HCT116 (cell line): Measurements from ENCODE around the gene WWOX. TPM values are rescaled to one million over a fixed set of nuclear protein-coding genes. Genes with fewer than 3 reads are reported as not detected.

Experiments used
- ATAC-seq: fragments of 200-7000 bp; cut with Tn5 transposase; 2 replicates; pipeline ENCODE4 v1.9.1; 2020; ENCODE audit warnings: mild to moderate bottlenecking, moderate library complexity
- BruUV-seq: library from RNA; stranded (reverse); fragments of 400-500 nt; replicated peaks from 2 replicates; lab custom pipeline; 2021; lab: Mats Ljungman, UMichigan
- CTCF ChIA-PET: fragments of 300-600 bp; sonication (Branson Sonifier 250); formaldehyde crosslinking; loops from one replicate; lab custom pipeline; 2021; ENCODE audit warnings: antibody characterized with exemption; lab: Charles Lee
- POLR2A ChIA-PET: fragments of 300-600, 350-600 bp; sonication (Branson Sonifier 250); formaldehyde crosslinking; loops from one replicate; lab custom pipeline; 2021; ENCODE audit warnings: antibody characterized with exemption; lab: Charles Lee
- RAD21 ChIA-PET, 2 experiments: fragments of 300-600 bp; sonication (Branson Sonifier 250); formaldehyde crosslinking; loops; one replicate each; lab custom pipeline; 2023; ENCODE audit warnings: low total read pairs in 2 of 2; ENCODE audit not compliant: uncharacterized antibody in 2 of 2, unreplicated experiment in 2 of 2, low non-redundant PET in 1 of 2; lab: Charles Lee
- DNase-seq: peaks from one replicate; pipeline ENCODE4 v3.0.0-alpha.2; 2010; ENCODE audit warnings: low read depth, low spot score
- H2AFZ ChIP-seq: fragments of 200-600 bp; shearing (Covaris generic), sonication (generic); 2 replicates; pipeline ENCODE4 v1.6.1; 2017; ENCODE audit warnings: low read depth, mixed run types, mixed read lengths, antibody characterized with exemption, low read length; ENCODE audit not compliant: poor library complexity, severe bottlenecking
- H3K27ac ChIP-seq: 2 replicates; pipeline ENCODE4 v1.5.1; 2012; ENCODE audit warnings: low read depth, low read length
- H3K27me3 ChIP-seq: fragments of 200-600 bp; sonication (generic); 2 replicates; pipeline ENCODE4 v1.6.1; 2016; ENCODE audit warnings: mixed run types, low read length, mixed read lengths; ENCODE audit not compliant: insufficient read depth
- H3K36me3 ChIP-seq, 2 experiments: fragments of 200-500 bp in 1 of 2; fragments of 200-600 bp in 1 of 2; sonication (Bioruptor generic) in 1 of 2; sonication (generic) in 1 of 2; 2 replicates each; pipeline versions ENCODE4 v1.5.1 to v1.6.1; 2014 to 2016; ENCODE audit warnings: low read length in 2 of 2, inconsistent platforms in 1 of 2, mixed read lengths in 1 of 2, mixed run types in 1 of 2; ENCODE audit not compliant: insufficient read depth in 2 of 2, control insufficient read depth in 1 of 2
- H3K4me1 ChIP-seq, 2 experiments: fragments of 200-600 bp in 1 of 2; sonication (generic) in 1 of 2; 2 replicates each; pipeline versions ENCODE4 v1.5.1 to v1.6.1; 2012 to 2017; ENCODE audit warnings: low read length in 2 of 2, inconsistent platforms in 1 of 2, mild to moderate bottlenecking in 1 of 2, mixed read lengths in 1 of 2, mixed run types in 1 of 2, moderate library complexity in 1 of 2; ENCODE audit not compliant: insufficient read depth in 2 of 2, control insufficient read depth in 1 of 2
- H3K4me2 ChIP-seq: fragments of 200-600 bp; sonication (generic); 2 replicates; pipeline ENCODE4 v1.6.1; 2017; ENCODE audit warnings: mixed run types, low read length, mixed read lengths
- H3K4me3 ChIP-seq, 2 experiments: fragments of 200-600 bp in 1 of 2; sonication (generic) in 1 of 2; replicated peaks in 1 of 2; 2 replicates each; pipeline ENCODE4 v1.5.1; 2011 to 2016; ENCODE audit warnings: low read length in 2 of 2, control low read depth in 1 of 2, low read depth in 1 of 2, mild to moderate bottlenecking in 1 of 2, mixed read lengths in 1 of 2, mixed run types in 1 of 2
- H3K79me2 ChIP-seq: fragments of 200-600 bp; sonication (generic); 2 replicates; pipeline ENCODE4 v1.6.1; 2017; ENCODE audit warnings: mild to moderate bottlenecking, mixed run types, low read length, moderate library complexity, mixed read lengths; ENCODE audit not compliant: insufficient read depth
- H3K9ac ChIP-seq: fragments of 200-600 bp; sonication (generic); 2 replicates; pipeline ENCODE4 v1.6.1; 2016; ENCODE audit warnings: low read length, mixed read lengths
- H3K9me2 ChIP-seq: fragments of 200-600 bp; sonication (generic), shearing (Covaris generic); 2 replicates; pipeline ENCODE4 v1.6.1; 2017; ENCODE audit warnings: mixed run types, mild to moderate bottlenecking, moderate library complexity; ENCODE audit not compliant: insufficient read depth
- H3K9me3 ChIP-seq, 2 experiments: fragments of 200-500 bp in 1 of 2; fragments of 200-600 bp in 1 of 2; sonication (Bioruptor generic) in 1 of 2; sonication (generic) in 1 of 2; 2 replicates each; pipeline ENCODE4 v1.6.1; 2014 to 2017; ENCODE audit warnings: low read length in 2 of 2, mixed read lengths in 2 of 2, inconsistent platforms in 1 of 2, low read depth in 1 of 2, mild to moderate bottlenecking in 1 of 2, mixed run types in 1 of 2, moderate library complexity in 1 of 2; ENCODE audit not compliant: control insufficient read depth in 1 of 2, insufficient read depth in 1 of 2
- H4K20me1 ChIP-seq: fragments of 200-600 bp; sonication (generic), shearing (Covaris generic); 2 replicates; pipeline ENCODE4 v1.6.1; 2017; ENCODE audit warnings: mixed run types, mild to moderate bottlenecking, moderate library complexity; ENCODE audit not compliant: insufficient read depth
- ELF1 ChIP-seq: IDR thresholded peaks from 2 replicates; pipeline ENCODE4 v1.6.1; 2012; ENCODE audit warnings: low read depth, borderline replicate concordance
- EZH2phosphoT487 ChIP-seq: fragments of 200-600 bp; IDR thresholded peaks from 2 replicates; pipeline ENCODE4 v1.6.1; 2018; ENCODE audit warnings: antibody characterized with exemption, borderline replicate concordance
- ZFX ChIP-seq: fragments of 450-650 bp; IDR thresholded peaks from 2 replicates; pipeline ENCODE4 v1.6.1; 2017
- intact Hi-C: fragments of 100-400 bp; cut with micrococcal nuclease; formaldehyde crosslinking; loops from 2 replicates; pipeline ENCODE4 v1.10.0; 2022
- total RNA-seq: library from RNA; stranded (reverse); gene quantifications from one replicate; pipeline ENCODE4 v1.2.1, GENCODE V29; 2021; ENCODE audit not compliant: unreplicated experiment
- TF ChIP-seq, protein P1 (sequence below): IDR thresholded peaks from 2 replicates; pipeline ENCODE4 v1.6.1; 2012; ENCODE audit warnings: low read depth
- TF ChIP-seq, protein P2 (sequence below): IDR thresholded peaks from 2 replicates; pipeline ENCODE4 v1.6.1; 2011; ENCODE audit warnings: mild to moderate bottlenecking, low read length, moderate library complexity; ENCODE audit not compliant: insufficient replicate concordance; ENCODE audit errors: extremely low read depth
- TF ChIP-seq, protein P3 (sequence below): IDR thresholded peaks from 2 replicates; pipeline ENCODE4 v1.6.1; 2012

Gene WWOX
- total RNA-seq, 1 experiment from 2014 or later = 13.7 TPM

DNA sequence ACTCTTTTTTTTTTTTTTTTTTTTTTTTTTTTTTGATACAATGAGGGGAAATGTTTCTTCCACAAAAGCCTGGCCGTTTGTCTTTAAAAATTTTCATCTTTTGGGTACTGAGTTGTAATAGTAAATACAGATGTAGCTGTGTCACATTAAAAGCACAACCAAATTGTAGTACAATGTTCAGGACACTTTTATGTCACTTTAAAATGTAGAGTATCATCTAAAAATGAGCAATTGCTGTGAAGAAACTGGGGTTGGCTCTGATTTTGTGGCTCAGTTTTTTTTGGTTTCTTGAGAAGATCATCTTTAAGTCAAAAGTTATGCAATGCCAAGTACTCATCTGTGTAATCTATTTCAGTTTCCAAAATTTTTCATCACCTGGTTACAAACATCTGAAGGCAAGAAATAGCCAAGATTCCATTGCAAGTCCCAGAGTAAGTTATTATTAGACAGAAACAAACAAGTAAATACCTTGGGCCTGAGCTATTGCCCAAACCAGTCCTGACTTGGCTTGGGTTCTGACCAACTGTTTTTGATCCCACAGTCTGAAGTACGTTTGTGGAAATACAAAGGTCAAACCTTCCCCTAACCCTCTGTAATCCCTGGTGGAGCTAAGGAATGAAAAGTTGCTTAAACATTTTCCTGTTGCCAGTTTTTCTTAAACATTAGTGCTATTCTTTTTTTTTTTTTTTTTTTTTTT is 717.2 kb downstream of the WWOX start (continued):
- TF ChIP-seq, protein P1, sequence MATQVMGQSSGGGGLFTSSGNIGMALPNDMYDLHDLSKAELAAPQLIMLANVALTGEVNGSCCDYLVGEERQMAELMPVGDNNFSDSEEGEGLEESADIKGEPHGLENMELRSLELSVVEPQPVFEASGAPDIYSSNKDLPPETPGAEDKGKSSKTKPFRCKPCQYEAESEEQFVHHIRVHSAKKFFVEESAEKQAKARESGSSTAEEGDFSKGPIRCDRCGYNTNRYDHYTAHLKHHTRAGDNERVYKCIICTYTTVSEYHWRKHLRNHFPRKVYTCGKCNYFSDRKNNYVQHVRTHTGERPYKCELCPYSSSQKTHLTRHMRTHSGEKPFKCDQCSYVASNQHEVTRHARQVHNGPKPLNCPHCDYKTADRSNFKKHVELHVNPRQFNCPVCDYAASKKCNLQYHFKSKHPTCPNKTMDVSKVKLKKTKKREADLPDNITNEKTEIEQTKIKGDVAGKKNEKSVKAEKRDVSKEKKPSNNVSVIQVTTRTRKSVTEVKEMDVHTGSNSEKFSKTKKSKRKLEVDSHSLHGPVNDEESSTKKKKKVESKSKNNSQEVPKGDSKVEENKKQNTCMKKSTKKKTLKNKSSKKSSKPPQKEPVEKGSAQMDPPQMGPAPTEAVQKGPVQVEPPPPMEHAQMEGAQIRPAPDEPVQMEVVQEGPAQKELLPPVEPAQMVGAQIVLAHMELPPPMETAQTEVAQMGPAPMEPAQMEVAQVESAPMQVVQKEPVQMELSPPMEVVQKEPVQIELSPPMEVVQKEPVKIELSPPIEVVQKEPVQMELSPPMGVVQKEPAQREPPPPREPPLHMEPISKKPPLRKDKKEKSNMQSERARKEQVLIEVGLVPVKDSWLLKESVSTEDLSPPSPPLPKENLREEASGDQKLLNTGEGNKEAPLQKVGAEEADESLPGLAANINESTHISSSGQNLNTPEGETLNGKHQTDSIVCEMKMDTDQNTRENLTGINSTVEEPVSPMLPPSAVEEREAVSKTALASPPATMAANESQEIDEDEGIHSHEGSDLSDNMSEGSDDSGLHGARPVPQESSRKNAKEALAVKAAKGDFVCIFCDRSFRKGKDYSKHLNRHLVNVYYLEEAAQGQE = no peak
- no peak for TF ChIP-seq EZH2phosphoT487
- TF ChIP-seq, all 23 proteins: peak for 0

DNA sequence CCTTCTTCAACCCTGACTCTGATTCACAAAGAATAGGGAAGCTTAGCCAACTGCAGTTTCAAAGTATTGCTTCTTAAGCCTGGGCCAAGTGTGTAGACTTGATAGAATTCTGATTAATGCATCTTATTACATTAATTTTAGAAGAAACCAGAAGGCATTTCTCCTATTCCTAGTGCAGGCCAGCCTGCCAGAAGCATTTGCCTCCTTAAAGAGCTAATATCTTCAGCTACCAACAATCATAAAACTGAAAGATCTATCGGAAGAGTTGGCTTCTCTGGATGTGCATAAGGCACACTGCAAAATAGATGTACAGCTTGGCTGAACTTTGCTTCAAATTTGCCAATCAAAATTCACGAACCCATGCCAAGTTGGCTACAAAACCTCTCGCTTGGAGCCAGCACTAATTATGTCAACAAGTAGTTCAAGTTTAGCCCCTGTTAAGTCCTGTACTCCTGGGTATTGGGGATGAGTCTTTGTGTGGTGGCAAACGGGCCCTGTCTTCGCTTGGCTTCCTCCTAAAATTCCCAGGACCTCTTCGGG is 717.8 kb downstream of the WWOX start:
- no peaks in the 10 kb centered on the region for H3K79me2 ChIP-seq
- intact Hi-C loops = no loop called here
- no peak overlapping the region for H3K9ac ChIP-seq
- H3K9me3 ChIP-seq = peaks cover 4 to 14% of the 10 kb centered on the region in 2 experiments; a peak in 3 of 4 replicates
- H3K9me2 ChIP-seq = no peaks in the 10 kb centered on the region
- H3K4me2 ChIP-seq = no peak overlapping the region
- H3K27ac ChIP-seq = no peak overlapping the region
- no peak for DNase-seq
- no peaks in the 10 kb centered on the region for H4K20me1 ChIP-seq
- H3K4me1 ChIP-seq = no peaks in the 10 kb centered on the region
- BruUV-seq = no TSS peak
- no peak for ATAC-seq
- H2AFZ ChIP-seq = no peak overlapping the region
- H3K36me3 ChIP-seq = no peaks in the 10 kb centered on the region
- ChIA-PET POLR2A (no interaction called here), CTCF (no interaction called here), RAD21 (interaction anchor here in 1 of 2 experiments (0.7 kb wide), 1 partner anchor 557 kb away, joined by 5 read pairs; no protein-coding TSS in a partner anchor)
- no peak for TF ChIP-seq ELF1
- TF ChIP-seq, protein P2, sequence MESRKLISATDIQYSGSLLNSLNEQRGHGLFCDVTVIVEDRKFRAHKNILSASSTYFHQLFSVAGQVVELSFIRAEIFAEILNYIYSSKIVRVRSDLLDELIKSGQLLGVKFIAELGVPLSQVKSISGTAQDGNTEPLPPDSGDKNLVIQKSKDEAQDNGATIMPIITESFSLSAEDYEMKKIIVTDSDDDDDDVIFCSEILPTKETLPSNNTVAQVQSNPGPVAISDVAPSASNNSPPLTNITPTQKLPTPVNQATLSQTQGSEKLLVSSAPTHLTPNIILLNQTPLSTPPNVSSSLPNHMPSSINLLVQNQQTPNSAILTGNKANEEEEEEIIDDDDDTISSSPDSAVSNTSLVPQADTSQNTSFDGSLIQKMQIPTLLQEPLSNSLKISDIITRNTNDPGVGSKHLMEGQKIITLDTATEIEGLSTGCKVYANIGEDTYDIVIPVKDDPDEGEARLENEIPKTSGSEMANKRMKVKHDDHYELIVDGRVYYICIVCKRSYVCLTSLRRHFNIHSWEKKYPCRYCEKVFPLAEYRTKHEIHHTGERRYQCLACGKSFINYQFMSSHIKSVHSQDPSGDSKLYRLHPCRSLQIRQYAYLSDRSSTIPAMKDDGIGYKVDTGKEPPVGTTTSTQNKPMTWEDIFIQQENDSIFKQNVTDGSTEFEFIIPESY = no peak
- no peak for TF ChIP-seq ZFX
- TF ChIP-seq, protein P1 = no peak
- TF ChIP-seq, protein P3, sequence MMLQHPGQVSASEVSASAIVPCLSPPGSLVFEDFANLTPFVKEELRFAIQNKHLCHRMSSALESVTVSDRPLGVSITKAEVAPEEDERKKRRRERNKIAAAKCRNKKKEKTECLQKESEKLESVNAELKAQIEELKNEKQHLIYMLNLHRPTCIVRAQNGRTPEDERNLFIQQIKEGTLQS = no peak
- no peaks in the 10 kb centered on the region for H3K27me3 ChIP-seq
- H3K4me3 ChIP-seq = no peak overlapping the region
